ENCODE measurements around the gene PYGM.

DNA sequence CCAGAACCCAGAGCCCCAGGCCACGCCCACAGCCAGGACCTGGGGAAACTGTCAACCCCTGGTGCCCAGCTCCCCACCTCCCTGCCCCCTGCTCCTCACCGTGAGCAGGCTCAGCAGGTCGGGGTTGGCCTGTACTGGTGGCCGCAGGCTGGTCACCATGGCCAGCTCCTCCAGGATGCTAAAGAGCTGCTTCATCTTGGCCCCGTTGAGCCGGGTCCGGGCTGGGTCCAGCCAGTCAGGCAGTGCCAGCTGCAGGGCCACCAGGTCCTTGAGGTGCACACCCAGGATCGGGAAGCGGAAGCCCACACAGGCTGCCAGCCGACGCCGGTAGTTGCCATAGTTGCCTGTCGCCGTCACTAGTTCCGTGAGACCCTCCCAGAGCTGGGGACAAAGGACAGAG, 23.1 kb downstream of the PYGM start:
- TF ChIP-seq EP300 (IDR thresholded peaks at IDR 0.05; ENCODE audit: borderline replicate concordance): no peak
- no peak for TF ChIP-seq RAD21 (IDR thresholded peaks at IDR 0.05; ENCODE audit: low read depth)
- no peak for TF ChIP-seq USF1 (IDR thresholded peaks at IDR 0.05)
- no peak for TF ChIP-seq TEAD4 (IDR thresholded peaks at IDR 0.05)
- TF ChIP-seq, protein P1, sequence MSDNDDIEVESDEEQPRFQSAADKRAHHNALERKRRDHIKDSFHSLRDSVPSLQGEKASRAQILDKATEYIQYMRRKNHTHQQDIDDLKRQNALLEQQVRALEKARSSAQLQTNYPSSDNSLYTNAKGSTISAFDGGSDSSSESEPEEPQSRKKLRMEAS (IDR thresholded peaks at IDR 0.05): no peak
- no peak for TF ChIP-seq CEBPB (IDR thresholded peaks at IDR 0.05)
